DOHH2 (cell line): ENCODE results near the gene ADGRL3.

Experiments used
- H3F3A ChIP-seq: fragments of 200-600 bp; sonication (generic), shearing (Covaris generic); 2 replicates; pipeline ENCODE4 v1.6.0; 2016; ENCODE audit warnings: antibody characterized with exemption, mild to moderate bottlenecking; ENCODE audit not compliant: control insufficient read depth, insufficient read depth
- H3K27ac ChIP-seq: fragments of 200-600 bp; sonication (generic); 2 replicates; pipeline ENCODE4 v1.5.1; 2014; ENCODE audit warnings: low read depth, mild to moderate bottlenecking, low read length, moderate library complexity
- H3K27me3 ChIP-seq: fragments of 200-600 bp; sonication (generic); 2 replicates; pipeline ENCODE4 v1.6.1; 2014; ENCODE audit warnings: mild to moderate bottlenecking, low read length, mixed read lengths; ENCODE audit not compliant: control insufficient read depth
- H3K36me3 ChIP-seq: fragments of 200-600 bp; sonication (generic); 2 replicates; pipeline ENCODE4 v1.6.1; 2014; ENCODE audit warnings: mild to moderate bottlenecking, low read length, moderate library complexity, mixed read lengths; ENCODE audit not compliant: control insufficient read depth
- H3K4me1 ChIP-seq: fragments of 200-600 bp; sonication (generic); 2 replicates; pipeline ENCODE4 v1.6.1; 2014; ENCODE audit warnings: mild to moderate bottlenecking, low read length, mixed read lengths; ENCODE audit not compliant: control insufficient read depth
- H3K4me2 ChIP-seq: fragments of 200-600 bp; sonication (generic); 2 replicates; pipeline ENCODE4 v1.6.0; 2014; ENCODE audit warnings: mild to moderate bottlenecking, low read length, moderate library complexity
- H3K4me3 ChIP-seq: fragments of 200-600 bp; sonication (generic); 2 replicates; pipeline ENCODE4 v1.5.1; 2014; ENCODE audit warnings: mild to moderate bottlenecking, low read length, mixed read lengths
- H3K79me2 ChIP-seq: fragments of 200-600 bp; sonication (generic); 2 replicates; pipeline ENCODE4 v1.6.1; 2014; ENCODE audit warnings: mild to moderate bottlenecking, low read length, mixed read lengths; ENCODE audit not compliant: control insufficient read depth
- H3K9me2 ChIP-seq: fragments of 200-600 bp; sonication (generic); replicated peaks from 2 replicates; pipeline ENCODE4 v1.6.1; 2014; ENCODE audit warnings: mild to moderate bottlenecking, low read length, mixed read lengths; ENCODE audit not compliant: control insufficient read depth
- H3K9me3 ChIP-seq: fragments of 200-600 bp; sonication (generic); 2 replicates; pipeline ENCODE4 v1.6.1; 2014; ENCODE audit warnings: antibody characterized with exemption, low read length, mixed read lengths; ENCODE audit not compliant: control insufficient read depth, insufficient read depth
- H4K20me1 ChIP-seq: fragments of 200-600 bp; sonication (generic); 2 replicates; pipeline ENCODE4 v1.6.0; 2014; ENCODE audit warnings: low read depth, mild to moderate bottlenecking, antibody characterized with exemption, low read length, moderate library complexity; ENCODE audit not compliant: control insufficient read depth, insufficient read depth
- CTCF ChIP-seq: fragments of 200-600 bp; sonication (generic); IDR thresholded peaks from one replicate; pipeline ENCODE4 v1.5.1; 2014; ENCODE audit warnings: antibody characterized with exemption, mild to moderate bottlenecking, low read depth, low read length; ENCODE audit not compliant: poor library complexity, severe bottlenecking
- EZH2phosphoT487 ChIP-seq: fragments of 200-600 bp; sonication (generic); IDR thresholded peaks from 2 replicates; pipeline ENCODE4 v1.6.1; 2017; ENCODE audit warnings: borderline replicate concordance, mild to moderate bottlenecking, antibody characterized with exemption, low read length, moderate library complexity, mixed read lengths

ADGRL3 gene

GRCh38 chr4:61214680-61215079 is 14.6 kb downstream of the ADGRL3 start:
- Histone ChIP-seq H4K20me1 (no peaks in the 10 kb centered on the region), H3K27ac (no peak overlapping the region), H3K27me3 (no peaks in the 10 kb centered on the region), H3K79me2 (no peaks in the 10 kb centered on the region), H3K9me2 (no peaks in the 10 kb centered on the region), H3K36me3 (no peaks in the 10 kb centered on the region), H3K9me3 (no peaks in the 10 kb centered on the region), H3K4me1 (no peaks in the 10 kb centered on the region), H3F3A (no peaks in the 10 kb centered on the region), H3K4me3 (no peak overlapping the region), H3K4me2 (no peak overlapping the region)
- TF ChIP-seq EZH2phosphoT487 (no peak), CTCF (no peak)

GRCh38 chr4:61217222-61217621 is 17.1 kb downstream of the ADGRL3 start:
- no peaks in the 10 kb centered on the region for H3F3A ChIP-seq
- no peak overlapping the region for H3K4me2 ChIP-seq

GRCh38 chr4:61220556-61220955 is 20.4 kb downstream of the ADGRL3 start:
- Histone ChIP-seq H3K4me2 (no peak overlapping the region), H3F3A (no peaks in the 10 kb centered on the region), H3K9me2 (no peaks in the 10 kb centered on the region), H4K20me1 (no peaks in the 10 kb centered on the region), H3K27me3 (no peaks in the 10 kb centered on the region), H3K79me2 (no peaks in the 10 kb centered on the region), H3K9me3 (no peaks in the 10 kb centered on the region), H3K4me1 (no peaks in the 10 kb centered on the region), H3K36me3 (no peaks in the 10 kb centered on the region), H3K27ac (no peak overlapping the region), H3K4me3 (no peak overlapping the region)
- TF ChIP-seq CTCF (no peak), EZH2phosphoT487 (no peak)

More at GRCh38 chr4:61217222-61217621, 17.1 kb downstream of the ADGRL3 start:
- TF ChIP-seq EZH2phosphoT487 (no peak), CTCF (no peak)
- Histone ChIP-seq H3K9me3 (no peaks in the 10 kb centered on the region), H3K27ac (no peak overlapping the region), H4K20me1 (no peaks in the 10 kb centered on the region), H3K4me3 (no peak overlapping the region), H3K9me2 (no peaks in the 10 kb centered on the region), H3K79me2 (no peaks in the 10 kb centered on the region), H3K36me3 (no peaks in the 10 kb centered on the region), H3K4me1 (no peaks in the 10 kb centered on the region), H3K27me3 (no peaks in the 10 kb centered on the region)

GRCh38 chr4:61223385-61223784 is 23.3 kb downstream of the ADGRL3 start:
- no peaks in the 10 kb centered on the region for H3K36me3 ChIP-seq
- TF ChIP-seq EZH2phosphoT487 (no peak), CTCF (no peak)
- H3F3A ChIP-seq, result no peaks in the 10 kb centered on the region
- H3K27me3 ChIP-seq, result no peaks in the 10 kb centered on the region
- no peaks in the 10 kb centered on the region for H3K9me3 ChIP-seq
- no peaks in the 10 kb centered on the region for H3K4me1 ChIP-seq
- no peaks in the 10 kb centered on the region for H3K9me2 ChIP-seq
- no peak overlapping the region for H3K27ac ChIP-seq
- H3K4me3 ChIP-seq, result no peak overlapping the region
- H3K4me2 ChIP-seq, result no peak overlapping the region
- H4K20me1 ChIP-seq, result no peaks in the 10 kb centered on the region
- H3K79me2 ChIP-seq, result no peaks in the 10 kb centered on the region
